PC-3 (cell line): ENCODE measurements around the gene C17orf114.
A peak's percentile ranks its signal among the peaks of the same experiment; 100 is the strongest.

Experiments
- ATAC-seq: fragments of 200-7000 bp; cut with Tn5 transposase; 2 replicates; pipeline ENCODE4 v1.9.1; 2020; ENCODE audit warnings: mild to moderate bottlenecking, moderate library complexity
- BruUV-seq: library from RNA; stranded (reverse); fragments of 400-500 nt; replicated peaks from 2 replicates; lab custom pipeline; 2021; lab: Mats Ljungman, UMichigan
- CTCF ChIA-PET: fragments of 300-600 bp; sonication (Branson Sonifier 250); formaldehyde crosslinking; loops from one replicate; lab custom pipeline; 2022; ENCODE audit warnings: antibody characterized with exemption; lab: Charles Lee
- POLR2A ChIA-PET: fragments of 300-600 bp; sonication (Branson Sonifier 250); formaldehyde crosslinking; loops from one replicate; lab custom pipeline; 2022; ENCODE audit warnings: antibody characterized with exemption; ENCODE audit not compliant: unreplicated experiment; lab: Charles Lee
- DNase-seq: peaks from one replicate; pipeline ENCODE4 v3.0.0-alpha.2; 2015
- H2AFZ ChIP-seq: fragments of 300-600 bp; sonication (generic); 2 replicates; pipeline ENCODE4 v1.6.0; 2016; ENCODE audit warnings: antibody characterized with exemption, low read length
- H3F3A ChIP-seq: fragments of 300-600 bp; sonication (generic); one replicate; pipeline ENCODE4 v1.6.0; 2017; ENCODE audit warnings: antibody characterized with exemption, low read length, control low read depth, mild to moderate bottlenecking; ENCODE audit not compliant: unreplicated experiment
- H3K27ac ChIP-seq: fragments of 300-600 bp; sonication (generic); 2 replicates; pipeline ENCODE4 v1.5.1; 2016; ENCODE audit warnings: mild to moderate bottlenecking, low read length
- H3K27me3 ChIP-seq: fragments of 300-600 bp; sonication (generic); 2 replicates; pipeline ENCODE4 v1.6.1; 2016; ENCODE audit warnings: low read length, mixed read lengths
- H3K36me3 ChIP-seq: fragments of 300-600 bp; sonication (generic); 2 replicates; pipeline ENCODE4 v1.6.1; 2016; ENCODE audit warnings: low read depth, mixed run types, low read length, mixed read lengths
- H3K4me1 ChIP-seq: fragments of 300-600 bp; sonication (generic); 2 replicates; pipeline ENCODE4 v1.5.1; 2016; ENCODE audit warnings: low read length; ENCODE audit not compliant: insufficient read depth
- H3K4me2 ChIP-seq: fragments of 300-600 bp; sonication (generic); 2 replicates; pipeline ENCODE4 v1.6.0; 2016; ENCODE audit warnings: low read length
- H3K4me3 ChIP-seq: fragments of 300-600 bp; sonication (generic); 2 replicates; pipeline ENCODE4 v1.5.1; 2016; ENCODE audit warnings: mild to moderate bottlenecking, low read length, mixed read lengths
- H3K79me2 ChIP-seq: fragments of 300-600 bp; sonication (generic); 2 replicates; pipeline ENCODE4 v1.6.1; 2017; ENCODE audit warnings: low read length, mixed read lengths
- H3K9ac ChIP-seq: fragments of 300-600 bp; sonication (generic); 2 replicates; pipeline ENCODE4 v1.6.0; 2016; ENCODE audit warnings: mild to moderate bottlenecking, low read length
- H3K9me2 ChIP-seq: fragments of 300-600 bp; sonication (generic); replicated peaks from 2 replicates; pipeline ENCODE4 v1.6.1; 2016; ENCODE audit warnings: mixed run types, low read length, mixed read lengths
- H3K9me3 ChIP-seq: fragments of 300-600 bp; sonication (generic); 2 replicates; pipeline ENCODE4 v1.6.1; 2016; ENCODE audit warnings: low read length, mixed read lengths
- H4K20me1 ChIP-seq: fragments of 300-600 bp; sonication (generic); 2 replicates; pipeline ENCODE4 v1.6.1; 2016; ENCODE audit warnings: low read length, mixed read lengths
- CTCF ChIP-seq: fragments of 300-600 bp; sonication (generic); conservative IDR thresholded peaks from 2 replicates; pipeline ENCODE4 v1.5.1; 2017; ENCODE audit warnings: antibody characterized with exemption, low read depth, mild to moderate bottlenecking, low read length
- EZH2 ChIP-seq: fragments of 300-600 bp; sonication (generic); IDR thresholded peaks from one replicate; pipeline ENCODE4 v1.6.1; 2017; ENCODE audit warnings: antibody characterized with exemption, mild to moderate bottlenecking, low read length; ENCODE audit not compliant: unreplicated experiment
- EZH2phosphoT487 ChIP-seq: fragments of 300-600 bp; sonication (generic); IDR thresholded peaks from 2 replicates; pipeline ENCODE4 v1.6.1; 2018; ENCODE audit warnings: mild to moderate bottlenecking, antibody characterized with exemption, low read length, borderline replicate concordance
- intact Hi-C: fragments of 100-400 bp; cut with micrococcal nuclease; formaldehyde crosslinking; loops from 2 replicates; pipeline ENCODE4 v1.9.0; 2023

Gene C17orf114

GRCh38 chr17:4816826-4817225 lies 14.7 kb upstream of the C17orf114 start:
- Histone ChIP-seq H3K4me2 (no peak overlapping the region), H2AFZ (no peak overlapping the region), H4K20me1 (no peaks in the 10 kb centered on the region), H3K9me2 (no peaks in the 10 kb centered on the region), H3K4me1 (no peaks in the 10 kb centered on the region), H3K36me3 (no peaks in the 10 kb centered on the region), H3K9ac (no peak overlapping the region), H3K27ac (no peak overlapping the region), H3K27me3 (no peaks in the 10 kb centered on the region), H3K9me3 (no peaks in the 10 kb centered on the region), H3K4me3 (no peak overlapping the region), H3F3A (no peaks in the 10 kb centered on the region), H3K79me2 (no peaks in the 10 kb centered on the region)
- ChIA-PET CTCF (no interaction called here), POLR2A (no interaction called here)
- no TSS peak for BruUV-seq
- DNase-seq = no peak
- intact Hi-C loops = no loop called here
- TF ChIP-seq CTCF (no peak), EZH2phosphoT487 (no peak), EZH2 (no peak)
- no peak for ATAC-seq

GRCh38 chr17:4815043-4815675 lies 13.0 kb upstream of the C17orf114 start:
- CTCF ChIA-PET = no interaction called here
- Histone ChIP-seq H3K9me3 (no peaks in the 10 kb centered on the region), H3K4me2 (no peak overlapping the region), H3K9ac (no peak overlapping the region), H2AFZ (no peak overlapping the region), H3K9me2 (no peaks in the 10 kb centered on the region), H3K4me3 (no peak overlapping the region), H4K20me1 (no peaks in the 10 kb centered on the region), H3K27me3 (no peaks in the 10 kb centered on the region), H3K36me3 (no peaks in the 10 kb centered on the region), H3K4me1 (no peaks in the 10 kb centered on the region), H3K79me2 (no peaks in the 10 kb centered on the region), H3F3A (no peaks in the 10 kb centered on the region), H3K27ac (no peak overlapping the region)
- POLR2A ChIA-PET = no interaction called here
- ATAC-seq (no peak), DNase-seq (no peak)
- intact Hi-C loops = no loop called here
- no TSS peak for BruUV-seq
- no peak for TF ChIP-seq EZH2phosphoT487
- no peak for TF ChIP-seq EZH2
- TF ChIP-seq CTCF = peak; percentile 42; the same call in 1 of the 2 replicates

GRCh38 chr17:4812690-4813089 lies 10.6 kb upstream of the C17orf114 start:
- no peak overlapping the region for H3K27ac ChIP-seq
- no peaks in the 10 kb centered on the region for H4K20me1 ChIP-seq
- TF ChIP-seq EZH2 = no peak
- no peak for TF ChIP-seq EZH2phosphoT487
- TF ChIP-seq CTCF = no peak
- CTCF ChIA-PET = no interaction called here
- intact Hi-C loops = no loop called here
- no TSS peak for BruUV-seq
- DNase-seq = no peak
- H3K9ac ChIP-seq = no peak overlapping the region
- peaks cover 8% of the 10 kb centered on the region for H3K4me1 ChIP-seq
- H3K4me2 ChIP-seq = no peak overlapping the region
- H3K4me3 ChIP-seq = no peak overlapping the region
- ATAC-seq = no peak
- no peaks in the 10 kb centered on the region for H3K27me3 ChIP-seq
- H3K79me2 ChIP-seq = no peaks in the 10 kb centered on the region
- POLR2A ChIA-PET = no interaction called here
- H3K9me3 ChIP-seq = no peaks in the 10 kb centered on the region
- no peaks in the 10 kb centered on the region for H3K9me2 ChIP-seq
- H3K36me3 ChIP-seq = no peaks in the 10 kb centered on the region
- H3F3A ChIP-seq = no peaks in the 10 kb centered on the region
- H2AFZ ChIP-seq = no peak overlapping the region
